Urothelium cell line (cell line): ENCODE data around the gene CCDC9B.

Experiments used
- DNase-seq: peaks from one replicate; pipeline ENCODE4 v3.0.0; 2011; ENCODE audit warnings: low spot score, mixed read lengths
- FAIRE-seq: peaks from 2 replicates; lab custom pipeline; 2011; peaks lifted over from hg19 to GRCh38; lab: Jason Lieb, UNC

Gene CCDC9B

GRCh38 chr15:40293905-40294895 is 46.5 kb downstream of the CCDC9B start:
- DNase-seq (no peak), FAIRE-seq (no peak)

- no peak for FAIRE-seq
- no peak for DNase-seq
Measured at GRCh38 chr15:40293006-40293405, 47.7 kb downstream of the CCDC9B start.

- DNase-seq (no peak), FAIRE-seq (no peak)
Measured at GRCh38 chr15:40292246-40292645, 48.5 kb downstream of the CCDC9B start.

DNA sequence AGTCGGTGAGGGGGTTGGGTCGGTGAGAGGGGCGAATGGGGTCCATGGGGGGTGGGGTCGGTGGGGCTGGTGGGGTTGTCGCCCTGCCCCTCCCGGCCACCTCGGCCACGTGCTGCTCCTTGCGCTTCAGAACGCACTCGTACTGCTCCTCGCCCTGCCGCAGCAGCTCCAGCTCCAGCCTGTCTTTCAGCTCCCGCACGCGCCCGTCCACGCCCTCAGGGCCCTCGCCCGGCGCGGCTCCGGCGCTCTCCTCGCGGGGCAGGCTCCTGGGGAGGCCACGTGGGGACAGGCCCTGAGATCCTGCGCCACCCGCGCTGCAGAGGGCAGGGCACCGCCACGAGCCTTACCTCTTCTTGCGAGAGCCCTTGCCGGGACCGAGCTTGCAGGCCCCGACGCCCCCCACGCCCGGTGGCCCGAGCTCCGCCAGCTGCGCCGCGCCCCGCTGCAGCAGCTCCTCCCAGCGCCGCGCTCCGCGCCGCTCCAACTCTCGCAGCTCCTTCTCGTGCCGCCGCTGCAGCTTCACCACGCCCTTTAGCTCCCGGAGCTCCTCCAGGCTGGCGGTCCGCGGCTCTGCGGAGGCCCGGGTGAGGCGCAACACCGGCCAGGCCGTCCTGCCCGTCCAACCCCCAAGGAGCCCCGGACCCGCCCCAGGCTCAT is 49.7 kb downstream of the CCDC9B start:
- FAIRE-seq (no peak), DNase-seq (no peak)

- FAIRE-seq (no peak), DNase-seq (no peak)
Measured at GRCh38 chr15:40290545-40290917, 50.2 kb downstream of the CCDC9B start.

DNA sequence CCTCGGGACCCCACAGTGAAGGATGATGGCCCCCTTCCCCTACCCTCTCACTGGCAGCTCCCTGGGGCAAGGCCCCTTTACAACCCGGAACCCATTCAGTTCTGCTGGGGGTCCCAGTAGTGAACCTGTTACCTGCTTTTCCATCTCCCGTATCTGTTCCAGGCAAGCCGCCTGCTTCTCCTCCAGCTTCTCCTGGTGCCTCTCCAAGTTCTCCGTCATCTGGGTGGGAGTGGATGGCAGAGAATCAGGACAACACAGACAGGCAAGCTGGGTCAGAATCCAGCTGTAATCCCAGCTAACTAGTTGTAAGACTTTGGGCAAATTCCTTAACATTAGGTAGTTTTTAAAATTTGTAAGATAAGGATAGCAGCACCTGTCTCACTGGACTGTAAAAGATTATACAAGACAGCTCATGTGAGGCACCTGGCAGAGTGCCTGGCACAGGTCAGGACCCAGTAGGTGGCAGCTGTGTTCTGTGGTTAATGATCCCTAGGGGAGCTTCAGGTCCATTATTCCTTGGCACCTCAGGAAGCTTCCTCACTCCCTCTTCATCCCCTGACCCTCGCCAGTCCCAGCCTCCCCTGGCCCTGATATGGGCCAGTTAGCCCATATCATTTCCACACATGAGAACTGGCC is 51.5 kb downstream of the CCDC9B start:
- DNase-seq = peak; percentile 23
- FAIRE-seq = no peak

GRCh38 chr15:40287968-40288367 is 52.8 kb downstream of the CCDC9B start:
- FAIRE-seq (no peak), DNase-seq (peak; percentile 31)

DNA sequence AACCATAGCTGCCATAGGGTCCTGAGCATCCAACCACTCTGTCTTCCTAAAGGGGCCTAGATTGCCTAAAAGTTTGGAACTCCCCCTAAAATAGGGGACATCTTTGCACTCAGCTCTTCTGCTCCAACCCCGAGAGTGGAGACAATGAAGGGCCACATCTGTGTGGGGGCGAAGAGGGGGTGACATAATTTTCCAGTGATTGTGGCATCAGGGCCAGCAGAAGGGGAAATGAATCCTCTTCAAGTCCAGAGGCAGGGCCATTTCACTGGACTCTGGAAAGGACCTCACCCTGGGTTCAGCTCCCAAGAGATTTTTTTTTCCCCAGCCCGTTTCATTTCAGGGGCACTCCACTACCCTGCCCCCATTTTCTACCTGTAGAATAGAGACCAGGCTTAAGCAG is 53.2 kb downstream of the CCDC9B start:
- DNase-seq = no peak
- FAIRE-seq = no peak

DNA sequence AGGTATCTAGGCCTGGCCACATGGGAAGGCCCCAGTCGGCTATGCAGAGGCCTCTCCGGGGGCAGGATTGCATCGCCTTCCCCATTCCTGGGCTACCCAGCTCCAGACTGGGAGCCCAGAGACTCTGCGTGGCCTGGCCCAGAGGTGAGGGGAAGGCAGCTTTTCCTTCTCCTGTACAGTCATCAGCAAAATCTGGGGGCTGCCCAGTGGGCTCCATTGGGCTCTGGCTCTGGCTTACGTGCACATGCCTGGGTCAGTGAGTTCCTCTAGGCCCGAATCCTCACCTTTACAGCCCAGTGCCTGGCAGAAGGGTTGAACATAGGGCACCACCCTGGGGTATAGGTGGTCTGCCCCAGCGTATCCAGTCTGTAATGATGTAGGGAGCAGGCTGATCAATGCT is 53.9 kb downstream of the CCDC9B start:
- FAIRE-seq (no peak), DNase-seq (no peak)

GRCh38 chr15:40286061-40286532 is 54.6 kb downstream of the CCDC9B start:
- DNase-seq (no peak), FAIRE-seq (no peak)

DNA sequence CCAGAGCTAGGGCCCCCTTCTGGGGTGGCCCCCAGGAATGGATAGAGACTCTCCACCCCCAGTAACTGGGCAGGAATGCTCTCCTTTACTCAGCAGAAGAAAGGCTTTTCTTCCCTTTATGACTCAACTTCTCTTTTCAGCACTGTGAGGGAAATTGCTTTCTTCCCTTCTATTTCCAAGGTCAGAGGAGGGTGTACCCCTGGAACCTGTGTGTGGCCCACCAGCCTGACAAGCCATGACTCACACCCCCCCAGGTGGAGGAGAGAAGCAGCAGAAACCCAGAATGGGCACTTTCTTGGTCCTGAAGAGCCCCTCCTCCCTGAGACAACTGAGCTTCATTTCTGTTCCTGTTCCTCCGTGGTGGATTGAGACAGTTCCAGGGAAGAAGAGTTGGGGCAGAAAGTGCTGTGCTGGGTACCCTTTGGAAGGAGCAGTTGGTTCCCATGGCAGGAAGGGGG is 55.2 kb downstream of the CCDC9B start:
- FAIRE-seq (no peak), DNase-seq (no peak)

- DNase-seq = no peak
- FAIRE-seq = no peak
Measured at GRCh38 chr15:40285151-40285550, 55.6 kb downstream of the CCDC9B start.

DNA sequence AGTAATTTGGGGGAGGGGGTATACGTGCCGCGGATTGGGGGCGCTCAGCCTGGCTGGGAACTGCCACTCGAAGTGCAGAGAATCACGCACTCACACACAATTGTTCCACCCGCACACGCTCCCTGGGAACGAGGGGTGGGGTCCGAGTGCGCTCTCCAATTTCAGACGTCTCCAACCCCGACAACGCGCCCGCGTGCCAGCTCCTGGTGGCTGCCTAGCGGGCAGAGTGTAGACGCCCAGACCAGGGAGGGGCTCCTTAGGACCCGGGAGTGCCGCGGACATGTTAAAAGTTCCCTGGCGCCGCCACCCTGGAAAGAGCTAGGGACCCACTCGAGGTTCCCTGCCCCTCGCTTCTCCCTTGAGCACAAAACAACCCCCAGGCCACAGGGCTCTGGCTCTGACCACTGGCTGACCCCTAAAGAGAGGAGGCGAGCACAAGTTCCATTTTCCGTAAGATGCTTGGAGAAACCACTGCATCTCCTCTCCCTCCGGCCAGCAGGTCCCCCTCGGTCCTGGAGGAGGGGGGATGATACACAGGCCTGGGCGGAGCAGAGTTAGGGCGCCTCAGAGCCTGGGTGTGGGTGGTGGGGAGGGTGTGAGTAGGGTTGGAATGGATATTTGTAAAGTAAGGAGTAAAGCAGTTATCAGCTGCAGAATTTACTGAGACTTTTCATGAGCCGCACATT is 57.0 kb downstream of the CCDC9B start:
- FAIRE-seq (no peak), DNase-seq (no peak)

- no peak for FAIRE-seq
- DNase-seq = no peak
Measured at GRCh38 chr15:40282869-40283614, 57.7 kb downstream of the CCDC9B start, which contains the start of gene ANKRD63. ANKRD63 (minus strand) TSS chr15:40283064; CDS start chr15:40282586, 478 bp downstream.

DNA sequence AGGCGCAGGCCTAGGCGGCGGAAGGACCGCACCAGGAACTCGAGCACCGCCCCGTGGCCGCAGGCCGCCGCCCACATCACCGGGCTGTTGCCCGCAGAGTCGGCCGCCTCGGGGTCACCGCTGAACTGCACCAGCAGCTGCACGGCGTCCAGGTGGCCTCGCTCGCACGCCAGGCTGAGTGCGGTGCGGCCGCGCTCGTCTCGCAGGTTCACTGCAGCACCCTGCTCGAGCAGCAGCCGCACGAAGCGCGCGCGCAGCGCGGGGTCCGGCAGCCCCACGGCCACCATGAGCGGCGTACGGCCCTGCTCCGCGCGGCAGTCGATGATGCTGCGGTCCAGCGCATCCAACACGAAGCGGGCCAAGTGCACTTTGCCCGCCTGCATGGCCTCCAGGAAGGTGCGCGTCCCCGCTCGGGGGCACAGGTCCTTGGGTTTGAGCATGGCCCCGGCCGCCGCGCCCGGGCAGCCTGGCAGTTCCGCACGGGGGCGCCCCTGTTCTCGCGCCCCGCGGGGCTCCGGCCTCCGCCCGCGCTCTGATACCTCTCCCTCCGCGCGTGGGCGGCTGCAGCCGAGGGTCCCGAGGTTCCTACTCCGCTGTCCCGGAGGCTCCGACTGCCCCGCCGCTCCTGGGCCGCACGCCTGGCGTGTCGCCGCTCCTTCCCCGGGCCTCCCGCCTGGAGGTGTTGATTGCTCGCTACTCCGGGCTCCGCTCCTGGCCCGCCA is 58.4 kb downstream of the CCDC9B start:
- DNase-seq = no peak
- FAIRE-seq = no peak

DNA sequence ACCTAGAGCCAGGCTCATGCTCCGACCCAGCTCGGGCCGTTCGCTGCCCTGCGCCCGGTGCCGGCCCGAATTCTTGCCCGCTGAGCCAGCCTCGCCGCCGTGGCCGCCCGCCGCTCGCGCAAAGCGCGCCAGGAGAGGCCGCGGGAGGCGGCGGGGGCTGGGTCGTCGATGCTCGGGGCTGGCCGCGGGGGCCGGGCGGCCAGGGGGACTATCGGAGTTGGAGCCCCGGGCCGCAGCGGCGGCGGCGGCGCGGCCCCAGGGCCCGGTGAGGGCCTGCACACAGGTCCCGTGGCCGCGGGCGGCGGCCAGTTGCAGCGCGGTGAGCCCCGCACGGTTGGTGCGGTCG is 59.0 kb downstream of the CCDC9B start:
- DNase-seq = no peak
- no peak for FAIRE-seq
